ENCODE results near the gene ZCRB1. TPM values are rescaled to one million over a fixed set of nuclear protein-coding genes. Genes with fewer than 3 reads are reported as not detected.
A peak's percentile ranks its signal among the peaks of the same experiment; 100 is the strongest.

The ZCRB1 gene
- total RNA-seq, 1 experiment from 2014 or later = 68.1 TPM

DNA sequence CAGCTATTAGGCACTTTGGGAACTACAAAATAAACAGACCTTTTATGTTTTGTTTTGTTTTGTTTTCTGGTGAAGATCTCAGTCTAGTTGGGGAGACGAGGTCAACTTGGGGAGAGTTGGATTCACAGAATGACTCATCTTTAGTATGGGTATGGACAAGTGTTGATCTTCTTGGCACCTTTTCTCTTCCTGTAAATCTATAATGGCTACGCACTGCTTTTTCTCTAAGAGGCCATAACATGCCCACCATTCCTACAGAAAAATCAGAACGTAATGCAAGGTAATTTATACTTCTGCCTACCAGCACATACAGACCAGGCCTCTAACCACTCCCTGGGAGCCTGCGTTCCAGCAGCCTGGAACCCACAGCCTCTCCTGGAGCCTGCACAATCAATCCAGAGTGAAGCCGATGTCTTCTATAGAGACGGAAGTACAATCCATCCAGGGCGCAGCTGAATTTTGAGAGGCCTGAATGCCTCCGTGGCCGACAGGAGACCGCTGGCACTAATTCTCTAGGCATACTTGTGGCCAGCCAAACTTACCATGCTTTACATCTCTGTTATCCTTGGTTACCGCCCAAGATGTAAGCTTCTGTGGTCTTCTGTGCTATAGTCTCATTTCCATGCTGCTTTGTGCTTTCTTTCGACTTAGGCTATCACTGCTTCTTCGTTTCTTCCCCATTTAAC lies 790 bp upstream of the ZCRB1 start:
- peaks cover 74% of the 10 kb centered on the region for H3K79me2 ChIP-seq (ENCODE audit: insufficient read depth, low read length)
- H3K9ac ChIP-seq (ENCODE audit: low read length) = peak overlapping the region; percentile 75
- BruUV-seq (replicated peaks) = no TSS peak
- ChIA-PET CTCF (no interaction called here), RAD21 (ENCODE audit: low non-redundant PET in 1 of 2, low total read pairs in 2 of 2, uncharacterized antibody in 2 of 2, unreplicated experiment in 2 of 2) (no interaction called here), POLR2A (no interaction called here)
- no peaks in the 10 kb centered on the region; the same call in 1 of the 2 replicates for H4K20me1 ChIP-seq (ENCODE audit: insufficient read depth)
- peak overlapping the region; percentile 53 for H3K27ac ChIP-seq (ENCODE audit: low read depth, low read length)
- ATAC-seq (no peak), DNase-seq (ENCODE audit: low read depth, low spot score) (no peak)
- peaks cover 9 to 16% of the 10 kb centered on the region in 2 experiments; a peak in 3 of 4 replicates for H3K4me1 ChIP-seq (ENCODE audit: control insufficient read depth in 1 of 2, insufficient read depth in 2 of 2, low read length in 2 of 2)
- no peaks in the 10 kb centered on the region for H3K9me2 ChIP-seq (ENCODE audit: insufficient read depth)
- no peaks in the 10 kb centered on the region for H3K27me3 ChIP-seq (ENCODE audit: insufficient read depth, low read length)
- no peak overlapping the region for H2AFZ ChIP-seq (ENCODE audit: low read depth, low read length, poor library complexity, severe bottlenecking)
- intact Hi-C loops (cut with micrococcal nuclease) = loop anchor here (5.0 kb wide), 1 partner anchor 89 kb away; the partner anchor contains the start of gene YAF2
- no peak for TF ChIP-seq RAD21 (IDR thresholded peaks at IDR 0.05; ENCODE audit: low read depth)
- TF ChIP-seq POLR2A (IDR thresholded peaks at IDR 0.05; ENCODE audit: borderline replicate concordance, extremely low read depth, insufficient read depth, insufficient read length) = no peak
- TF ChIP-seq, protein P1, sequence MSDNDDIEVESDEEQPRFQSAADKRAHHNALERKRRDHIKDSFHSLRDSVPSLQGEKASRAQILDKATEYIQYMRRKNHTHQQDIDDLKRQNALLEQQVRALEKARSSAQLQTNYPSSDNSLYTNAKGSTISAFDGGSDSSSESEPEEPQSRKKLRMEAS (IDR thresholded peaks at IDR 0.05) = no peak
- TF ChIP-seq POLR2AphosphoS5 (IDR thresholded peaks at IDR 0.05; ENCODE audit: low read depth, low read length) = no peak
- no peak for TF ChIP-seq ZNF274 (IDR thresholded peaks at IDR 0.05; ENCODE audit: low read depth, low read length)
- TF ChIP-seq JUND (IDR thresholded peaks at IDR 0.05) = no peak
- TF ChIP-seq TCF7L2 (IDR thresholded peaks at IDR 0.05; ENCODE audit: borderline replicate concordance, extremely low read depth, insufficient read depth, insufficient read length) = no peak
- TF ChIP-seq CEBPB (IDR thresholded peaks at IDR 0.05; ENCODE audit: low read depth) = no peak
- TF ChIP-seq YY1 (IDR thresholded peaks at IDR 0.05; ENCODE audit: extremely low read depth, insufficient replicate concordance, low read depth, low read length) = no peak
- no peak for TF ChIP-seq EGR1 (IDR thresholded peaks at IDR 0.05; ENCODE audit: low read depth)
- no peak for TF ChIP-seq CBX3 (IDR thresholded peaks at IDR 0.05; ENCODE audit: low read depth)
- no peak for TF ChIP-seq ELF1 (IDR thresholded peaks at IDR 0.05; ENCODE audit: borderline replicate concordance, low read depth)
- no peak for TF ChIP-seq SIN3A (IDR thresholded peaks at IDR 0.05; ENCODE audit: low read depth)
- no peak for TF ChIP-seq ZFX (IDR thresholded peaks at IDR 0.05)
- H3K9me3 ChIP-seq (ENCODE audit: control insufficient read depth in 1 of 2, insufficient read depth in 1 of 2, low read depth in 1 of 2, low read length in 2 of 2) = no peaks in the 10 kb centered on the region
- peaks cover 2 to 6% of the 10 kb centered on the region in 2 experiments; a peak in 2 of 4 replicates for H3K36me3 ChIP-seq (ENCODE audit: control insufficient read depth in 1 of 2, insufficient read depth in 2 of 2, low read length in 2 of 2)
- peak overlapping the region; percentile 80 for H3K4me2 ChIP-seq (ENCODE audit: low read length)
- H3K4me3 ChIP-seq (replicated peaks in 1 of 2; ENCODE audit: low read depth in 1 of 2, low read length in 2 of 2) = peak overlapping the region; percentile 69 to 92
